SK-N-SH (cell line): ENCODE measurements around the gene UTP18. TPM values are rescaled to one million over a fixed set of nuclear protein-coding genes. Genes with fewer than 3 reads are reported as not detected.

Experiments used
- CTCF ChIA-PET: fragments of 300-600, 350-600 bp; formaldehyde crosslinking; extraction: SDS; loops from one replicate; lab custom pipeline; 2021; lab: Yijun Ruan, JAX
- POLR2A ChIA-PET: fragments of 350-600 bp; sonication (Branson Sonifier 250); formaldehyde crosslinking; extraction: SDS; loops from one replicate; lab custom pipeline; 2020; ENCODE audit warnings: antibody characterized with exemption, inconsistent platforms; lab: Yijun Ruan, JAX
- DNase-seq: peaks from one replicate; pipeline ENCODE4 v3.0.0; 2012
- H2AFZ ChIP-seq: fragments of 200-600 bp; sonication (generic); 2 replicates; pipeline ENCODE4 v1.8.1; 2016; ENCODE audit warnings: antibody characterized with exemption, mild to moderate bottlenecking, low read depth
- H3F3A ChIP-seq: fragments of 200-600 bp; sonication (generic); replicated peaks from 2 replicates; pipeline ENCODE3; 2016; ENCODE audit warnings: antibody characterized with exemption, mild to moderate bottlenecking; ENCODE audit not compliant: insufficient read depth
- H3K27ac ChIP-seq, 2 experiments: fragments of 200-500 bp in 1 of 2; fragments of 200-600 bp in 1 of 2; sonication (Bioruptor generic) in 1 of 2; sonication (generic), shearing (Covaris generic) in 1 of 2; 2 replicates each; pipeline versions ENCODE4 v1.5.1 to v1.6.1; 2014 to 2016; ENCODE audit warnings: low read depth in 2 of 2, inconsistent platforms in 1 of 2, low read length in 1 of 2, mild to moderate bottlenecking in 1 of 2, mixed read lengths in 1 of 2
- H3K27me3 ChIP-seq: fragments of 200-600 bp; sonication (generic), shearing (Covaris generic); 2 replicates; pipeline ENCODE4 v1.6.1; 2016; ENCODE audit warnings: mixed run types; ENCODE audit not compliant: insufficient read depth
- H3K36me3 ChIP-seq, 2 experiments: fragments of 200-500 bp in 1 of 2; fragments of 200-600 bp in 1 of 2; sonication (Bioruptor generic) in 1 of 2; sonication (generic) in 1 of 2; replicated peaks in 1 of 2; 2 replicates each; pipeline versions ENCODE3 to v1.5.1; 2014 to 2016; ENCODE audit warnings: low read length in 1 of 2, mild to moderate bottlenecking in 1 of 2; ENCODE audit not compliant: insufficient read depth in 2 of 2, control insufficient read depth in 1 of 2
- H3K4me1 ChIP-seq, 2 experiments: fragments of 200-500 bp in 1 of 2; fragments of 200-600 bp in 1 of 2; sonication (Bioruptor generic) in 1 of 2; sonication (generic), shearing (Covaris generic) in 1 of 2; 2 replicates each; pipeline versions ENCODE4 v1.5.1 to v1.6.1; 2014 to 2016; ENCODE audit warnings: low read depth in 1 of 2, low read length in 1 of 2, mixed run types in 1 of 2; ENCODE audit not compliant: insufficient read depth in 2 of 2, control insufficient read depth in 1 of 2
- H3K4me2 ChIP-seq: fragments of 200-600 bp; sonication (generic), shearing (Covaris generic); 2 replicates; pipeline ENCODE4 v1.6.1; 2017; ENCODE audit warnings: mixed run types
- H3K4me3 ChIP-seq, 2 experiments: fragments of 200-500 bp in 1 of 2; fragments of 200-600 bp in 1 of 2; sonication (Bioruptor generic) in 1 of 2; sonication (generic), shearing (Covaris generic) in 1 of 2; 2 replicates each; pipeline versions ENCODE4 v1.5.1 to v1.8.1; 2014 to 2016; ENCODE audit warnings: low read depth in 2 of 2, inconsistent platforms in 1 of 2, low read length in 1 of 2, mild to moderate bottlenecking in 1 of 2, mixed read lengths in 1 of 2, moderate library complexity in 1 of 2
- H3K79me2 ChIP-seq: fragments of 200-600 bp; sonication (generic); 2 replicates; pipeline ENCODE4 v1.8.1; 2017; ENCODE audit warnings: mild to moderate bottlenecking; ENCODE audit not compliant: insufficient read depth
- H3K9ac ChIP-seq: fragments of 200-600 bp; sonication (generic); 2 replicates; pipeline ENCODE4 v1.6.1; 2017; ENCODE audit warnings: mixed run types
- H3K9me2 ChIP-seq: fragments of 200-600 bp; sonication (generic); 2 replicates; pipeline ENCODE4 v1.6.1; 2017; ENCODE audit warnings: mixed run types
- H3K9me3 ChIP-seq: fragments of 200-600 bp; sonication (generic); 2 replicates; pipeline ENCODE4 v1.6.1; 2017; ENCODE audit warnings: mixed run types, mild to moderate bottlenecking, moderate library complexity
- H4K20me1 ChIP-seq: fragments of 200-600 bp; sonication (generic); 2 replicates; pipeline ENCODE4 v1.6.1; 2017; ENCODE audit warnings: mild to moderate bottlenecking, mixed run types; ENCODE audit not compliant: insufficient read depth
- ELF1 ChIP-seq: IDR thresholded peaks from 2 replicates; pipeline ENCODE4 v1.4.0; 2012
- EZH2phosphoT487 ChIP-seq: fragments of 200-600 bp; sonication (generic); IDR thresholded peaks from 2 replicates; pipeline ENCODE4 v1.6.1; 2017; ENCODE audit warnings: low read depth, mixed run types, mild to moderate bottlenecking, antibody characterized with exemption, moderate library complexity, borderline replicate concordance
- FOXJ3 ChIP-seq: sonication (generic); formaldehyde crosslinking; IDR thresholded peaks from 2 replicates; pipeline ENCODE4 v1.5.1; 2020; ENCODE audit warnings: mild to moderate bottlenecking, missing genetic modification reagents
- FOXM1 ChIP-seq: IDR thresholded peaks from 2 replicates; pipeline ENCODE4 v1.4.0; 2012; ENCODE audit warnings: low read depth, mild to moderate bottlenecking
- IRF3 ChIP-seq: fragments of 150-350 bp; IDR thresholded peaks from 2 replicates; pipeline ENCODE4 v1.6.1; 2016; ENCODE audit warnings: mild to moderate bottlenecking, low read depth, low read length
- JUND ChIP-seq: IDR thresholded peaks from 2 replicates; pipeline ENCODE4 v1.4.0; 2012
- MAX ChIP-seq: IDR thresholded peaks from 2 replicates; pipeline ENCODE4 v1.4.0; 2012; ENCODE audit warnings: low read depth
- MEF2A ChIP-seq: IDR thresholded peaks from 2 replicates; pipeline ENCODE4 v1.4.0; 2012; ENCODE audit warnings: low read depth, borderline replicate concordance
- NRF1 ChIP-seq: IDR thresholded peaks from 2 replicates; pipeline ENCODE4 v1.6.1; 2012; ENCODE audit warnings: low read depth, mild to moderate bottlenecking, low read length
- PBX3 ChIP-seq: IDR thresholded peaks from 2 replicates; pipeline ENCODE4; 2012
- POLR2AphosphoS5 ChIP-seq: IDR thresholded peaks from 2 replicates; pipeline ENCODE4 v1.6.1; 2012; ENCODE audit warnings: low read depth, low read length
- RAD21 ChIP-seq: IDR thresholded peaks from 2 replicates; pipeline ENCODE4 v1.6.1; 2012; ENCODE audit warnings: mild to moderate bottlenecking, low read length
- RCOR1 ChIP-seq: fragments of 150-350 bp; IDR thresholded peaks from 2 replicates; pipeline ENCODE4 v1.6.1; 2017; ENCODE audit warnings: antibody characterized with exemption, low read length
- REST ChIP-seq: IDR thresholded peaks from 2 replicates; pipeline ENCODE4 v1.6.1; 2012; ENCODE audit warnings: mild to moderate bottlenecking, low read depth, low read length, moderate library complexity
- RFX5 ChIP-seq: IDR thresholded peaks from 2 replicates; pipeline ENCODE4 v1.6.1; 2012; ENCODE audit warnings: mild to moderate bottlenecking, improper control_type of control experiment, low read length
- RXRA ChIP-seq: IDR thresholded peaks from 2 replicates; pipeline ENCODE4 v1.4.0; 2012; ENCODE audit warnings: low read depth, mild to moderate bottlenecking, borderline replicate concordance
- TCF12 ChIP-seq: IDR thresholded peaks from 2 replicates; pipeline ENCODE4 v1.4.0; 2012
- WGBS: methylation state at CpG from one replicate; pipeline ENCODE4 v1.1.6; 2017; ENCODE audit warnings: low lambda C conversion rate; 5-methylcytosine and 5-hydroxymethylcytosine counted together
- polyA plus RNA-seq, 3 experiments: library from polyadenylated mRNA; depleted of rRNA; stranded (reverse); fragments of >200 nt; gene quantifications; 2 replicates each; pipeline ENCODE4 v1.2.3, GENCODE V29; 2012

Gene UTP18
- polyA plus RNA-seq, 1 of the 3 experiments (the other 2 are of a cell fraction), result 28.4 TPM

- Histone ChIP-seq H3K4me1 (peaks cover 0 to 18% of the 10 kb centered on the region in 2 experiments; a peak in 3 of 4 replicates), H3F3A (peaks cover 14% of the 10 kb centered on the region), H3K4me2 (no peak overlapping the region), H2AFZ (no peak overlapping the region), H3K9me2 (no peaks in the 10 kb centered on the region), H3K4me3 (no peak overlapping the region), H3K36me3 (peaks cover 34 to 74% of the 10 kb centered on the region in 2 experiments), H3K79me2 (peaks cover 68% of the 10 kb centered on the region), H3K9ac (no peak overlapping the region), H3K27ac (no peak overlapping the region), H3K27me3 (no peaks in the 10 kb centered on the region), H4K20me1 (no peaks in the 10 kb centered on the region; the same call in 1 of the 2 replicates), H3K9me3 (0 out of 2 replicates have a peak, but pooled peaks cover 6% of the 10 kb centered on the region)
- POLR2A ChIA-PET, result no interaction called here
- TF ChIP-seq POLR2AphosphoS5 (no peak), TCF12 (no peak), RFX5 (no peak), IRF3 (no peak), RCOR1 (no peak), MEF2A (no peak), EZH2phosphoT487 (no peak), MAX (no peak), FOXJ3 (CRISPR knock-in tag) (no peak), RAD21 (no peak), FOXM1 (no peak), NRF1 (no peak), REST (no peak)
- CTCF ChIA-PET, result interaction anchor here (1.7 kb wide), 1 partner anchor 48 kb away, joined by 4 read pairs; no protein-coding TSS in a partner anchor
- DNase-seq, result no peak
- WGBS, result 98% methylated on average over 3 of the region's 3 CpGs
Measured at GRCh38 chr17:51250314-51250840, 10.0 kb upstream of the UTP18 start.

- peaks cover 0 to 11% of the 10 kb centered on the region in 2 experiments; a peak in 2 of 4 replicates for H3K4me1 ChIP-seq
- H3K4me2 ChIP-seq, result no peak overlapping the region; the same call in 1 of the 2 replicates
- H3K9ac ChIP-seq, result no peak overlapping the region
- no peaks in the 10 kb centered on the region for H3K27me3 ChIP-seq
- DNase-seq, result no peak
- 0 out of 2 replicates have a peak, but pooled peaks cover 6% of the 10 kb centered on the region for H3K9me3 ChIP-seq
- ChIA-PET POLR2A (no interaction called here), CTCF (interaction anchor here (1.7 kb wide), 1 partner anchor 48 kb away, joined by 4 read pairs; no protein-coding TSS in a partner anchor)
- peaks cover 72% of the 10 kb centered on the region for H3K79me2 ChIP-seq
- H3K9me2 ChIP-seq, result no peaks in the 10 kb centered on the region
- H3K4me3 ChIP-seq, result no peak overlapping the region
- 0 out of 2 replicates have a peak, but pooled peaks have one; percentile 4 for TF ChIP-seq PBX3
- TF ChIP-seq RXRA, result no peak
- no peak for TF ChIP-seq MEF2A
- no peak for TF ChIP-seq RAD21
- peak; percentile 32; the same call in 1 of the 2 replicates for TF ChIP-seq JUND
- TF ChIP-seq POLR2AphosphoS5, result no peak
- TF ChIP-seq TCF12, result 0 out of 2 replicates have a peak, but pooled peaks have one; percentile 6
- no peak for TF ChIP-seq ELF1
- H3K36me3 ChIP-seq, result peaks cover 36 to 79% of the 10 kb centered on the region in 2 experiments
- peak overlapping the region in 1 of 2 experiments; percentile 13; a peak in 2 of 4 replicates for H3K27ac ChIP-seq
- no peak overlapping the region for H2AFZ ChIP-seq
- H4K20me1 ChIP-seq, result peaks cover under 1% of the 10 kb centered on the region; the same call in 1 of the 2 replicates
- peaks cover 7% of the 10 kb centered on the region for H3F3A ChIP-seq
Measured at GRCh38 chr17:51251010-51251409, 9.3 kb upstream of the UTP18 start.
